Stimulated activated CD4-positive, alpha-beta T cell treated with anti-CD3 and anti-CD28 coated beads, TNF-alpha, amount 100 ng/mL, for 24 hours (primary cell): ENCODE data around the gene MAN2B1.
"Not testable (repeated sequence)": the region's sequence is repeated elsewhere in the genome, so short reads cannot be mapped to it uniquely, and the experiment has no call there.

Experiments
- DNase-seq, 3 experiments: peaks; one replicate each; pipeline ENCODE4 v3.0.0-alpha.2; 2020; ENCODE audit warnings: low read depth in 3 of 3

Gene MAN2B1

DNA sequence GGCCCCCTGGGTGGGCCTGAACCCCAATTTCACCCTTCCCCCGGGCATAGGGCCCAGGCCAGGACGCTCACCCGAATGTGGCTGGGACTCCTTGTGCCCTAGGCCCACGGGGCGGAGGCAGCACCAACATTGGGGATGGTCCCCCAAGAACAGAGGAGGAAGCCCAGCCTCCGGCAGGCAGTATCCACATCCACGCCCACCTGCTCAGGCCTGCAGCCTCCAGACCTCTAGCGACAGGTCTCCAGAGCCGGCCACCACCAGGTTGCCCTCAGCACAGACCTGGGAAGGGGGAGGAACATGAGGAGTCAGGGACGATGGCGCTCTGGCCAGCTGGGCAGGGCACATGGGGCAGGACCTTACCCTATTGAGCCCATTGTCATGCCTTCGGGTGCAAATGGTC lies 22.5 kb upstream of the MAN2B1 start:
- DNase-seq = no peak

DNA sequence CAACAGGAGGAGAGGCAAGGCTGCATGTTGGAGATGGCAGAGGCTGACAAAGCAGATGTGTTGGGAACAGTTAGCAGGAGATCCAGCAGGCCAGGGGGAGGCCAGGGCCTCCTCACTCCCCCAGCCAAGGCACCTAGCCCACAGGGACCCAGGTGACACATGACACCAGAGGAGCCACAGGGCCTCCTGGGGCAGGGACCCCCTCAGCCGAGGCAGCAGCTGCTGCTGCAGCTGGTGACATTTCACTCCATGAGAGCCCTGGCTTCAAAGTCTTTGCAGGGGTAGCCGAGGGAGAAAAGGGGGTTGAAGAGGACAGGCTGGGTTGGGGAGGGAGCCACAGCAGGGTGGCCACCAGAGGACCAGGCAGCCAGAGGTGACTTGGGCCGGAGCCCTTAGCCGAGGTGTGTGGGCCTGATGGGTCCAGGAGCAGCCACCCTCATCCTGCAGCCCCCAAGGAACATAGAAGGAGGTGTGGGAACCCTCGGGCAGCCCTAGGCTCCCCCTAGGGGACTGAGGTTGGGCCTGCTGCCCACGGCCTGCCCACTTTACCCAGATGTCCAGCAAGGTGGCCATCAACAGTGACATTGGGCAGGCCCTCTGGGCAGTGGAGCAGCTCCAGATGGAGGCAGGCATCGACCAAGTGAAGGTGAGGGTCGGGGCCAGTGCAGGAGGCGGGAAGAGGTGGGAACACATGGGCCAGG lies 21.1 kb upstream of the MAN2B1 start, which contains the start of gene GNG14:
GNG14 (plus strand) TSS at position 503 of the 701 bp plus-strand sequence; CDS start at position 554, 51 bp downstream.
- DNase-seq = no peak

DNA sequence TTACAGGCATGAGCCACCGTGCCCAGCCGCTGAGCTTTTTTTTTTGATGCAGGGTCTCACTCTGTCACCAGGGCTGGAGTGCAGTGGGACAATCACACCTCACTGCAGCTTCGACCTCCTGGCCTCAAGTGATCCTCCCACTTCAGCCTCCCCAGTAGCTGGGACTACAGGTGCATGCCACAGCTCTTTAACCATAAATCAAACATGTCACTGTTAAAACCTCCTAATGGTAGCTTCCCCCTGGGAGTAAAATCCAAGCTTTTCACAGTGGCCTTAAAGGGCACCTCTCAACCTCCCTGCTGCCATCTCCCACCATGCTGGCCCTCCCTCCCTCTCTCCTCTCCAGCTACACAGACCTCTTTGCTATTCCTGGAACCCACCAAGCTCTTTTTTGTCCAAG lies 19.3 kb upstream of the MAN2B1 start:
- no peak for DNase-seq

DNA sequence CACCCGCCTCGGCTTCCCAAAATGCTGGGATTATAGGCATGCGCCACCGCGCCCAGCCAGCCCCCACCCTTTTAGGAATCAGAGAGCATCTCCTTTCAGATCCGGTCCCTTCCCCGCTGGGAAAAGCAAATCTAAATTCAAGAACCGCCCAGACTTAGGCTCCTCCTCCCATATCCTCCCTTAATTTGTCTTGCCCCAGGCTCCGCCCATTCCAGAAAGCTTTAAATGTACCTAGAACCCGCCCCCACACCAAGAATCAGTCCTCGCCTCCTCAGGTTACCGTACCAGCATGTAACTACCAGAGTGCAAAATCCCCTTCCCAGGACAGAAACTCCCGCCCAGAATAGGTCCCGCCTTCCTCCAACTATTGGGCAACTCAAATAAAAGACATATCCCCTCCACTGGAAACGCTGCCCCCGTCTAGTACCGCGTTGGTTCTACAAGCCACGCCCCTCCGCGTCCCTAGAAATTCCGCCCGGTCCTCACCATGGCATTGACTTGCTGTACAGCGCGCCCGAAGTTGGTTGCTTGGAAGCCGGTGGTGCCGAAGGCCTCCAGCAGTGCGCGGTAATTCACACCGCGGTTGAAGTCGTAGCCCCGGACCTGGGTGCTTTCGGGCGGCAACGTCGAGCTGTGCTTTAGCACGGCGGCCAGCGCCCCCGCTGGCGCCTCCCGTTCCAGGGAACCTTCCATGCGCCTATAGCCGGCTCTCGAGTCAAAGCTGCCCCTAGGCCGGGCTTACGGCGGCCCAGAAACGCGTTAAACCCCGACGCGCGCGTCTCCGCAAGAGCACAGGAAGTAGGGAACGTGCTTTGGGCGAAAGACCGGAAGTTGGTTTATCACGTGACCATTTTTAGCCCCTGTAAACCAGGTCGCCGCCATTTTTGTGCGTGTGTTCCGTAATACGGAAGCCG lies 14.8 kb upstream of the MAN2B1 start, which contains the start of gene DHPS:
DHPS (minus strand) TSS at position 807 of the 914 bp plus-strand sequence; CDS start at position 693, 114 bp downstream.
- peak; percentile 82 to 87 (median 86) for DNase-seq

DNA sequence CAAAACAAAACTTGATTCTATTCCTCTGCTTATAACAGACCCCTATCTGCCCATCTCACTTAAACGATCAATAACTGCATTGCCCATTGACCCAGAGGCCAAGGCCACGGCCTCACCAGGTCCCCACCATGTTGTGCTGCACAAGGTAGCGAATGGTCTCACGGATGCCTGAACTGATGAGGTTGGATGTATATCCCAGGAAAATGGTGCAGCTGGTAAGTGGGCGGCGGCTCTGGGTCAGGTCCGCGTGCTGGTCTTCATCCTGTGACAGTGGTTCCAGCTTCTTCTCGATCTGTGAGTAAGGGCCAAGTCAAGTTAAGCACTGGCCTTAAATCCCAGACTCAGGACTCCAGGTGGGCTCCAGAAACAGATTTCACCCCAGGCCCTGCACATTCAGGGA lies 13.5 kb upstream of the MAN2B1 start:
- no peak for DNase-seq

DNA sequence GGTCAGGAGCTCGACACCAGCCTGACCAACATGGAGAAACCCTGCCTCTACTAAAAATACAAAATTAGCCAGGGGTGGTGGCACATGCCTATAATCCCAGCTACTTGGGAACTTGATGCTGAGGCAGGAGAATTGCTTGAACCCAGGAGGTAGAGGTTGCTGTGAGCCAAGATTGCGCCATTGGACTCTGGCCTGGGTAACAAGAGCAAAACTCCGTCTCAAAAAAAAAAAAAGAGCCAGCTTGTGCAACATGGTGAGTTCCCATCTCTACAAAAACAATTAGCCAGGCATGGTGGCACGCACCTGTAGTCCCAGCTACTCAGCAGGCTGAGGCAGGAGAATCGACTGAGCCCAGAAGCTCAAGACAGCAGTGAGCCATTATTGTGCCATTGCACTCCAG lies 11.5 kb upstream of the MAN2B1 start:
- DNase-seq = not testable (repeated sequence)

DNA sequence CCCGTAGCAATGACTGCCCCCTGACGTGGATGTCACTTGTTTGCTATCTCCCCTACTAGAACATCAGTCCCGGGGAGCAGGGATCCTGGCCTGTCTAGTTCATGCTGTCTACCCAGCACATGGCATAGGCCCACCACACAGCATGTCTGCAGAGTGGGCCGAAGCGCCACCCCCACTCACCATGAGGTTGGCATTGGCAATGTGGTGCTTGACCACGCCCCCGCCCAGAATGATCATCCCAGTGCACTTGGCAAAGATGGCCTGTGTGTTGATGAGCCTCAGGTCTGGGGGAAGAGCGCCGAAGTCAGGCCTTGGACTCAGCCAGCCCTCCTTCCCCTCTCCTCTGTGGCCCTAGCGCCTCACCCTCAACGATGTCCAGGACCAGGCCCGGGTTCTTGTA lies 10.4 kb upstream of the MAN2B1 start:
- DNase-seq = no peak

DNA sequence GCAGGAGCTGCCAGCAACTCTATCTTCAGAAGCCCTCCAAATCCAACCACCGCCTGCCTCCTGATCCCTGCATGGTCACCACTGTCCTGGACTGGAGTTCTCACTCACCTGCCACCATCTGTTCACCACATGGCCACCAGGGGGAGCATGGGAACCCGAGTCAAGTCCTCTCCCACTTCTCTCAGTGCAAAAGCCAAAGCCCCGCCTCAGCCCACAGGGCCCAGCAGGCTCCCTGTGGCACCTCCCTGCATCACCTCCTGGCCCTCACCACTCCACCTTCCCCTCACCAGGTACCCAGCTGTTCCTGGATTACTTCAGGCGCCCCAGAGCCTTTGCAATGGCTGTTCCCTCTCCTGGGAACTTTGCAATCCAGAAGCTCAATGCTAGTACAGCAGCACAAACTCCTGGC lies 9.8 kb upstream of the MAN2B1 start:
- DNase-seq = peak; percentile 78 to 90 (median 86)

DNA sequence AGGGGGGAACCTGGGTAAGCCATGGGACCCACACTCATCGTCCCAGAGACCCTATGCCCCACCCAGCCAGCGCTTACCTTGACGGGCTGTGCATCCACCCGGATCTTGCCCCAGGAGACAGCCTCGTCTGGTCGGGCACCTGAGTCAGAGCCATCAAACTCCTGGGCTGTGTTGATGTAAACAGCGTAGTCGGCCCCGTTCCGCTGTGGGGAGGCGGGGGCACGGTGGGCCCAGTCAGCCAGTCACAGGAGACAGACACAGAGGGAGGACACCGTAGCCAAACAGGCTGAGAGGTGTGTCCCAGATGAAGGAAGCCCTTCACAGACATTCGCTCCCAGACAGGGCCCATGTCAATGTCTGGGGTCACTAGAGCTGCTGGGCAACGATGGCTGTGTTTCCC lies 9.4 kb upstream of the MAN2B1 start:
- DNase-seq = no peak

DNA sequence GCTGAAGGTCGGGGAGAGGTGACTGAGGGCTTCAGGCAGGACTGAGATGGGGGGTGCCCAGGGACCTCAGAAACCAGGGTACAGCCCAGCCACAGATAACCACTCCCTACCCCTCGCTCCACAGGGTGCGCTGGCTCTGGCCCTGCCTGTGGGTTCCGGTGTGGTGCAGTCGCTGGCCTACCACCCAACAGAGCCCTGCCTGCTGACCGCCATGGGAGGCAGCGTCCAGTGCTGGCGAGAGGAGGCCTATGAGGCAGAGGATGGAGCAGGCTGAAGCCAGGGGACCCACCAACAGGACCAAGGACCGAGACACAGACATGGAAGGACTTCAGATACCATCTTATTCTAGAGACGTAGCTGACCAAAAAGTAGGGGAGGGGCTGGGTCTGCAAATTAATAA lies 8.9 kb upstream of the MAN2B1 start:
- DNase-seq = no peak

DNA sequence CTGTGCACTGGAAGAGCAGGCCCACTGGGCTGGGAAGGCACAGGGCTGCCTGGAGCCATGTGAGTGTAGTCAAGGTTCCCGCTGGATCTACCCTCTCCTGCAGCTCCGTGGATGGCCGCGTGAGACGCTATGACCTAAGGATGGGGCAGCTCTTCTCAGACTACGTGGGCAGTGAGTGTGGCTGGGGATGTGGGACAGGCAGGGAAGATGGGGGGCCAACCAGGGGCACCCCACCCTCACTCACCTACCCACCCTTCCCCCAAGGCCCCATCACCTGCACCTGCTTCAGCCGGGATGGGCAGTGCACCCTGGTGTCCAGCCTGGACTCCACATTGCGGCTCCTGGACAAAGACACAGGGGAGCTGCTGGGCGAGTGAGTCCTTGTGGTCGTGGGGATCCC lies 6.2 kb upstream of the MAN2B1 start:
- DNase-seq = no peak

DNA sequence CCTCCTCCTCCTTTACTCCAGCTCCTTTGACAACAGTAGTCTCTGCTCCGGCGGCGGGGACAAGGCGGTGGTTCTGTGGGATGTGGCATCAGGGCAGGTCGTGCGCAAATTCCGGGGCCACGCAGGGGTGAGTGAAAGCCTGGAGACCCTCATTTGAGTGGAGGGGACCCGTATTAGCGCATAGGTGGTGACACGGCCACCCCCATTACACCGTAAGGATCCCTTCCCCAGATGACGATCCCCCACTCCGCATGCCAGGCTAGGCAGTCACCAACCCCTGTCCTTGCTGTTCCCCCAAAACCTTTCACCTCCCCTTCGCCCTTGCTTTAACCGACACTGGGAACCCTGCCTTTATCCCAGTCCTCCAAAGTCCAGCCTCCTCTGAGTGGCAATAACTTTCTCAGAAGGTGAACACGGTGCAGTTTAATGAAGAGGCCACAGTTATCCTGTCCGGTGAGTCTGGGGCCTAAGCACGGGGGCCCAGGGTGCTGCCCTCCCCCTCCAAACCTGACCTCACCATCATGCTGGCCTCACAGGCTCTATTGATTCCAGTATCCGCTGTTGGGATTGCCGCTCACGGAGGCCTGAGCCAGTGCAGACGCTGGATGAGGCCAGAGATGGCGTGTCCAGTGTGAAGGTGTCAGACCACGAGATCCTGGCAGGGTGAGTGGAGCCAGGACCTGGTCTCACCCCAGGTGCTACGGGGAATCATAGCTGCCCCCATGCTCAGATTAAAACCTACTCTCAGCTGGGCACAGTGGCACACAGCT lies 3.8 kb upstream of the MAN2B1 start:
- DNase-seq = no peak

DNA sequence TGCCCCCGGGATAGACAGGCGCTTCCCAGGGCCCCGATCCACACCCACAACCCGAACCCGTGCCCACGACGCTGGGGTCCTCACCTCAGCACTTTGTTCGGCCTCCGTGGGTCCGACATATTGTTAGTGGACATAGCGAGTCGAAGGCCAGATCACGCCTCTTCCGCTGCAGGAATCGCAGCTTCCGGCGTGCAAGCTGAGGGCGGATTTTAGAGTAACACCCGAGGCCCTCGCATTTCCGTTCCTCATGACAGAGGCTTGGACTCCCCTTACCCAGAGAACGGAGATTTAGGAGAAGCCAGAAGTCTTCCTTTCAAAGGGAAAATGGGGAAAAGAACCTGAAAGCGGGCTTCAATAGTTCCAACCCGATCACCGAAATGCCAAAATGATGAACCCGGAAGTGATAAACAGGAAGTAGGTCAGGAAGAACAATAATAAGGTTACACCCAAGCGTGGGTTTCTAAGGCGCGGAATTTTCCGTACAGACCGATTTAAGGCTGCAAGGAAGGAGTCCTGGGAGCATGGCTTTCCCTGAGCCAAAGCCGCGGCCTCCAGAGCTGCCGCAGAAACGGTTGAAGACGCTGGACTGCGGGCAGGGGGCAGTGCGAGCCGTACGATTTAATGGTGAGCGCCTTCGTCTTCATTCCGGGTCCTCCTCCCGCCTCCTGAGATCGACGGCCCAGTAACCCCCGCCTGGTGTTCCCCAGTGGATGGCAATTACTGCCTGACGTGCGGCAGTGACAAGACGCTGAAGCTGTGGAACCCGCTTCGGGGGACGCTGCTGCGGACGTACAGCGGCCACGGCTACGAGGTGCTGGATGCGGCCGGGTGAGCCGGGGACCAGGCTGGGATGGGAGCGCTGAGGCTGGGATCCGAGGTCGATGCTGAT lies 3.0 kb upstream of the MAN2B1 start:
- DNase-seq = peak; percentile 52 to 69 (median 63)

DNA sequence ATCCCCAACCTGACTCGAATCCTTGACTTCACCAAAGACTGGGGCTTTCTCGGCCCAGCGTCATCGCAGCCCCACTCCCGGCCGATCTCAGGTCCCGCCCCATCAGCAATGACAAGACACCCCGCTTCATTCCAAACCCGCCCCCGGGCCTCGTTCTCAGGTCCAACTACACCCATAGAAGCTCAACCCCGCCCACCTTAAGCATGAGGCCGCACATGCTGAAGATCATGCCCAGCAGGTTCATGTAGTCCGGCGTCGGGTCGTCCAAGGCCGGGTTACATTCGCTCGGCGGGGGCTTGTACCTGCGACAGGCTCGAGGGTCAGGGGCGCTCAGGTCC lies 2.4 kb upstream of the MAN2B1 start:
- DNase-seq = peak; percentile 42 to 67 (median 42)

DNA sequence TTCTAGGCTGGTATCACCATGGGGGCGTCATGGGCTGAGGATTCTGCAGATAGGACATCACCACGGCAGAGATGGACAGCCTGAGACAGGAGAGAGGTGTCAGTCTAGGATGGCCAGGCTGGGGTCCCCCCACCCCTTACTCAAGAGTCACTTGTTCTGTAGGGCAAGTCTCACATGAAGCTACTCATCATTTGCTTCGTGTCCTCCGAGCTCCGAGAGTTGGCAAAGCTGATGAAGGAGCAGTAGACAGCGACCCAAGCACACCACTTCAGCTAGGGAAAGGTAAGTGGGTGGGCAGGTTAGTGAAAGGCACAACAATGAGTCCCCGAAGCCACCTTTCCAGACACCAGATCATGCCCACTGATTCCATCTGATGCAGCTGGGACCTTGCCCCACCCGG lies 1.8 kb upstream of the MAN2B1 start:
- DNase-seq = no peak

DNA sequence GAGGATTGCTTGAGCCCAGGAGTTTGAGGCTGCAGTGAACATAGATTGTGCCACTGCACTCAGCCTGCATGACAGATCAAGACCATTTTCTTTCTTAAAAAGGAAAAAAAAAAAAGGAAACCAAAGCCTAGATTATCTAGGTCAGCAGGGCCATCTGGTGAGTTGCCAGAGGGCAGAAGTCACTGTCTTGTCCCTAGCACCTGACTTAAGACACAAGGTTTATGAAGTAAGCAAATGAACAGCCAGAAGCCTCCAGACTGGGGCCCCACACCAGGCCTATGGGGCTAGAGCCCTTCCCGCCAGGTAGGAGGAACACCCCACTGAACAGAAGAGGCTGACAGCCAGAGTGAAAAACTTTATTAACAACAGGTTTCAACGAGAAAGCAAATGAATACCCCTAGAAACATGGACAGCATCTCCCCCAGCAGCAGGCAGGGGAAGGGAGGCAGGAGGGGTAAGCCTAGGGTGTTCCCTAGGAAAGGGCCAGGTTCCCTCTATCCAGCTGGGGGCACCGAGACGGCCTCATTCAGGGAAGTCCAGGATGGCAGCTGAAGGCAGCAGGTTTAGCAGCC lies 1.3 kb upstream of the MAN2B1 start:
- DNase-seq = no peak

DNA sequence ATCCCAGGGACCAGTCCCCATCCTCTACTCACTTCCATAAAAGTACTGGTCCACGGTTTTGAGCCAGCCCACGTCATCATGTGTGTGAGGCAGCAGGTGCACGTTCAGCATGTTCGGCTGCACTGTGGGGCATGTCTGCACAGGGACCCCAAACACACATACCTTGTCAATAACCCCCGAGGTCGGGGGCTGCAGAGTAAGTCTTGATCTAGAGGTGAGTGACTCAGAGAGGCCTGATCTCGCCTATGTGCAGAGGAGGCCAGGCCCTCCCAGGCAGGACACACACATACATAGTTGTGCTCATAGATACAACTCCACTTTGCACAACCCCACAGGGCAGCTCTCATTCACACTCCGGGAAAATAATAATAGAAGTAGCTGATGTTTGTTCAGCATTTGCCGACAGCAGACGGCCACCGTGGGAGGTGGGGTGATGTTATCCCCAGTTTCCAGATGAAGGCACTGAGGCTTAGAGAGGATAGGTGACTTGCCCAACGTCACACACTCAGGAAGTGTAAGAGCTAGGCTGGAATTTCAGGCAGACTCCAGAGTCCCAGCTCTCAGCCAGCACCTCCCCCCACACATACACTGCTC lies 774 bp downstream of the MAN2B1 start:
- DNase-seq = no peak

DNA sequence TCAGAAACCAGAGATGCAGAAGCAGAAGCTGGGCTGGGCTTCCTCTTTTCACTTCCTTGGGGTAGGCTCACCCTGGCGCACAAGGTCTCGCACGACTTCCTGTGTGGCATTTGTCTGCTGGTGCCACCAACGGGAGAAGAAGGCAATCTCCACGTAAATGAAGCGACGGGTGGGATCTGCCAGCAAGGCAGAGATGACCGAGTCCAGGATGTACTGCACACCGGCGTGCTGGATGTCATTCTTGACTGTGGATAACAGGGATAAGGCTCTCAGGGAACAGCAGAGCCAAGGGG lies 1.3 kb downstream of the MAN2B1 start:
- peak in 1 of 3 experiments; percentile 51 for DNase-seq

DNA sequence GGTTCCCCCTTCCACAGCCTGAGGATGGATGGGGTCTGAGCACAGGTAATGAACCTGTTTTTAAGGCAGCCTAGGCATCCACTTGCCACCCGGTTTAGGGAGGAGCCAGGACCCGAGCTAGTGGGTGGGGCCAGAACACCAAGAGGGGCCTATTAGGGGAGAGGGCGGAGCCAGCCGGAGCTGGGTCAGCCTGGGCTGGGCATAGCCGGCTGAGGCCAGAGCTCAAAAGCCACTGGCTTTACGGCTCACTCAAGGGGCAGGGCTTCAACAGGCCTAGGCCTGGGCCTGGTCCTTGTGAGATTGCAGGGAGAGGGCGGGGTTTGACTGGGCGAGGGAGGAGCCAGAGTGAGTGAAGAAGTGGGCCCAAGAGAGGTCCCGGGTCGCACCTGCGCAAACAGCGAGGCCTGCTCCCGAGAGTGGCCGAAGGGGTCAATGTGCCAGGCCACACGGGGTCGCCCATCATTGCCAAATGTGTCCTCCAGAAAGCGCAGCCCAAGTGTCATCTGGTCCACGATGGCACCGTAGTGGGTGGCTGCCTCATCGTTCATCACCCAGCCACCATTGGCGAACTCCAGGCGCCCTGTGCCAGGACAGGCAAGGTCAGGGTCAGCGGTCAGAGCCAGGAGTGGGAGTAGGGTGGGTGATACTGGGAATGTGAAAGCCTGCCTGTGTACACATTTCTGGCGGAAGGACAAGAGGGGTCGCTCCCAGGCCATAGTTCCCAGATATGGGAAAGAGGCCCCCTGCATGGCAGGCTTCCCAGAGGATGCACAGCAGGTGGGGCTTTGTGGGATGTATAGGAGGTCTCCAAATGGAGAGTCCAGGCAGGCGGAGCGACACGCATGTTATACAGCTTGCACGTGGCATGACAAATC lies 1.9 kb downstream of the MAN2B1 start:
- no peak for DNase-seq

DNA sequence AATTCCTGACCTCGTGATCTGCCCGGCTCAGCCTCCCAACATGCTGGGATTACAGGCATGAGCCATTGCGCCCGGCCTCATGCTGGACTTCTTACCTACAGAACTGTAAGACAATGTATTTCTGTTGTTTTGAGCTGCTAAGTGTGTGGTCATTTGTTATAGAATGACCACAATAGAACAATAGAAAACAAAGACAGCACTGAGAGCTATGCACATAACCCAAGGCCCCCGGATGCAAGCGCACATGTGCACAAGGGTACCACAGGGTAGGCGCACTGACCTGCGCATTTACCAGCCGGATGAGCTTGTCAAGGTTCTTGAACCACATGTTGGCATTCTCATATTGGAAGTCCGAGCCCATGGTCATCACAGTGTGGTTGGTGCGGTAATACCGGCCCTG lies 5.6 kb downstream of the MAN2B1 start:
- DNase-seq = no peak
